HepG2 (cell line): Measurements from ENCODE around the gene MYO16. TPM values are rescaled to one million over a fixed set of nuclear protein-coding genes. Genes with fewer than 3 reads are reported as not detected.

Experiments used
- ATAC-seq: fragments of 200-7000 bp; cut with Tn5 transposase; 3 replicates; pipeline ENCODE4 v1.9.1; 2020; ENCODE audit warnings: mild to moderate bottlenecking, moderate library complexity
- BruUV-seq: library from RNA; stranded (reverse); fragments of 400-500 nt; replicated peaks from 2 replicates; lab custom pipeline; 2021; lab: Mats Ljungman, UMichigan
- CTCF ChIA-PET: fragments of 300-600 bp; formaldehyde crosslinking; extraction: SDS; loops from one replicate; lab custom pipeline; 2021; ENCODE audit warnings: low total read pairs, inconsistent platforms, low intra/inter-chr PET ratio; lab: Yijun Ruan, JAX
- POLR2A ChIA-PET: fragments of 350-600 bp; sonication (Branson Sonifier 250); formaldehyde crosslinking; loops from one replicate; lab custom pipeline; 2020; ENCODE audit warnings: antibody characterized with exemption, inconsistent platforms; lab: Yijun Ruan, JAX
- DNase-seq: peaks from one replicate; pipeline ENCODE4 v3.0.0-alpha.2; 2015; ENCODE audit warnings: low spot score
- FAIRE-seq: peaks from 3 replicates; lab custom pipeline; 2011; peaks lifted over from hg19 to GRCh38; lab: Jason Lieb, UNC
- H2AFZ ChIP-seq: one replicate; pipeline ENCODE4 v1.6.1; 2011; ENCODE audit warnings: low read length, inconsistent platforms
- H3K27ac ChIP-seq: fragments of 300-600 bp; 3 replicates; pipeline ENCODE4 v1.8.0; 2011; ENCODE audit warnings: mixed run types, mild to moderate bottlenecking, mixed read lengths, low read length, inconsistent platforms; ENCODE audit not compliant: insufficient read depth; ENCODE audit errors: extremely low read length
- H3K27me3 ChIP-seq, 2 experiments: fragments of 200-600 bp in 1 of 2; 2 replicates in 1 of 2; 3 replicates in 1 of 2; pipeline versions ENCODE4 v1.6.0 to v1.8.0; 2011; ENCODE audit warnings: low read length in 2 of 2, mild to moderate bottlenecking in 2 of 2, moderate library complexity in 2 of 2, inconsistent platforms in 1 of 2; ENCODE audit not compliant: insufficient read depth in 2 of 2, control insufficient read depth in 1 of 2
- H3K36me3 ChIP-seq, 2 experiments: fragments of 200-600 bp in 1 of 2; replicated peaks in 1 of 2; 2 replicates in 1 of 2; 3 replicates in 1 of 2; pipeline versions ENCODE4 v1.5.1 to v1.8.0; 2011; ENCODE audit warnings: low read length in 2 of 2, inconsistent platforms in 1 of 2; ENCODE audit not compliant: insufficient read depth in 2 of 2, control insufficient read depth in 1 of 2
- H3K4me1 ChIP-seq: 2 replicates; pipeline ENCODE4 v1.5.1; 2012; ENCODE audit warnings: low read length, inconsistent platforms; ENCODE audit not compliant: insufficient read depth
- H3K4me2 ChIP-seq: 2 replicates; pipeline ENCODE4 v1.6.0; 2011; ENCODE audit warnings: low read depth, low read length, inconsistent platforms
- H3K4me3 ChIP-seq, 3 experiments: fragments of 200-600 bp in 1 of 3; sonication (generic), shearing (Covaris generic) in 1 of 3; replicated peaks in 1 of 3; 2 replicates each; pipeline ENCODE4 v1.5.1; 2011 to 2016; ENCODE audit warnings: low read length in 3 of 3, inconsistent platforms in 2 of 3, low read depth in 2 of 3, mild to moderate bottlenecking in 2 of 3, control low read depth in 1 of 3, mixed read lengths in 1 of 3; ENCODE audit not compliant: insufficient read depth in 1 of 3
- H3K79me2 ChIP-seq: one replicate; pipeline ENCODE4 v1.6.1; 2011; ENCODE audit warnings: low read length, inconsistent platforms; ENCODE audit not compliant: insufficient read depth
- H3K9ac ChIP-seq: 2 replicates; pipeline ENCODE4 v1.6.0; 2011; ENCODE audit warnings: mild to moderate bottlenecking, low read depth, low read length, inconsistent platforms; ENCODE audit not compliant: insufficient read depth
- H3K9me3 ChIP-seq: 2 replicates; pipeline ENCODE4 v1.5.1; 2012; ENCODE audit warnings: mild to moderate bottlenecking, low read length
- H4K20me1 ChIP-seq: 2 replicates; pipeline ENCODE4 v1.6.0; 2011; ENCODE audit warnings: inconsistent platforms, mild to moderate bottlenecking, low read length, moderate library complexity; ENCODE audit not compliant: insufficient read depth
- PHF5A ChIP-seq: IDR thresholded peaks from one replicate; pipeline ENCODE4 v1.6.1; 2018; ENCODE audit warnings: low read depth, missing genetic modification reagents; ENCODE audit not compliant: unreplicated experiment
- TCF7 ChIP-seq: sonication (generic); IDR thresholded peaks from 2 replicates; pipeline ENCODE4 v1.6.1; 2016; ENCODE audit warnings: antibody characterized with exemption, low read depth
- THYN1 ChIP-seq: sonication (generic); formaldehyde crosslinking; IDR thresholded peaks from 2 replicates; pipeline ENCODE4 v1.8.1; 2023; ENCODE audit warnings: low read depth, mild to moderate bottlenecking, moderate library complexity, missing genetic modification reagents, borderline replicate concordance
- ZNF264 ChIP-seq: sonication (generic); formaldehyde crosslinking; IDR thresholded peaks from 2 replicates; pipeline ENCODE4 v1.4.0; 2020; ENCODE audit warnings: missing genetic modification reagents
- ZNF451 ChIP-seq: sonication (generic); formaldehyde crosslinking; IDR thresholded peaks from 2 replicates; pipeline ENCODE4 v1.5.0; 2020; ENCODE audit warnings: mild to moderate bottlenecking, missing genetic modification reagents
- ZNF75D ChIP-seq: sonication (generic); formaldehyde crosslinking; IDR thresholded peaks from 2 replicates; pipeline ENCODE4 v1.8.1; 2023; ENCODE audit warnings: missing genetic modification reagents, mild to moderate bottlenecking, borderline replicate concordance
- ZNF841 ChIP-seq: sonication (generic); formaldehyde crosslinking; IDR thresholded peaks from 2 replicates; pipeline ENCODE4 v1.8.1; 2023; ENCODE audit warnings: missing genetic modification reagents, borderline replicate concordance
- WGBS: methylation state at CpG from one replicate; pipeline ENCODE4 v1.1.6; 2017; ENCODE audit warnings: low lambda C conversion rate; 5-methylcytosine and 5-hydroxymethylcytosine counted together
- in situ Hi-C: cut with HindIII; loops from 2 replicates; pipeline ENCODE4 v1.10.0; 2017; ENCODE audit warnings: low pct_unique_long_range_greater_than_20kb; ENCODE audit not compliant: extremely low pct_ligation_motif_present
- intact Hi-C: fragments of 100-400 bp; cut with micrococcal nuclease; formaldehyde crosslinking; loops from one replicate; pipeline ENCODE4 v1.10.0; 2022; ENCODE audit not compliant: unreplicated experiment
- polyA plus RNA-seq, 8 experiments: library from polyadenylated mRNA; depleted of rRNA in 3 of 8; stranded (reverse) in 7 of 8; unstranded in 1 of 8; fragments of >200 nt; fragmentation: Illumina TruSeq in 4 of 8; extraction: Trizol in 4 of 8; gene quantifications; 2 replicates each; pipeline versions ENCODE4 v1.2.1 to v1.2.3, GENCODE V29; 2011 to 2016; ENCODE audit warnings: low read depth in 4 of 8, missing spikeins in 1 of 8, mixed read lengths in 1 of 8; ENCODE audit not compliant: insufficient read depth in 1 of 8
- total RNA-seq, 5 experiments: library from RNA; depleted of rRNA; stranded (reverse); fragments of >200 nt; fragmentation: Illumina TruSeq; extraction: Trizol; gene quantifications; 2 replicates each; pipeline ENCODE4 v1.2.3, GENCODE V29; 2016; ENCODE audit warnings: low read depth in 1 of 5
- TF ChIP-seq, protein P1 (sequence below): sonication (generic); formaldehyde crosslinking; IDR thresholded peaks from 2 replicates; pipeline ENCODE4 v1.4.0; 2020; ENCODE audit warnings: missing genetic modification reagents
- TF ChIP-seq, protein P2 (sequence below): sonication (generic); formaldehyde crosslinking; IDR thresholded peaks from 2 replicates; pipeline ENCODE4 v1.9.0; 2021; ENCODE audit warnings: missing genetic modification reagents, borderline replicate concordance
- TF ChIP-seq, protein P3 (sequence below): sonication (generic); formaldehyde crosslinking; conservative IDR thresholded peaks from 2 replicates; pipeline ENCODE4 v1.8.0; 2022; ENCODE audit warnings: low read depth, missing genetic modification reagents

Gene MYO16
- total and polyA plus RNA-seq, 2 of the 13 experiments (the other 11 are each of a cell fraction or from before 2014, with no cell fraction given): not detected

DNA sequence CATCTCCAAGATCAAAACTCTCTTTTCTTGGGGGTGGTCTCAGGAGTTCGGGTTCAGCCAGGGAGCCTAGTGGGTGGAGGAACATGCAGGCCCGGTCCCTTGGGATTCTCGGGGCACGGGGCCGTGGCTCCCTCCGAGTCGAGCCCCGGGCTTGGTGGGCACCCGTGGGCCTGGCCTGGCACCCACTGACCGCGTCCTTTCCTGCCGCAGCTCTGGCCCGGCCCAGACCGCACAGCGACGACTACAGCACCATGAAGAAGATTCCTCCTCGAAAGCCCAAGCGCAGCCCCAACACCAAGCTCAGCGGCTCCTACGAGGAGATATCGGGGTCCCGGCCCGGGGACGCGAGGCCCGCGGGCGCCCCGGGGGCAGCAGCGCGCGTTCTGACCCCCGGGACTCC lies 510.6 kb downstream of the MYO16 start:
- Histone ChIP-seq H2AFZ (no peak overlapping the region), H3K9me3 (peaks cover 20% of the 10 kb centered on the region), H4K20me1 (no peaks in the 10 kb centered on the region), H3K79me2 (no peaks in the 10 kb centered on the region), H3K9ac (no peak overlapping the region), H3K4me2 (no peak overlapping the region), H3K27me3 (no peaks in the 10 kb centered on the region), H3K27ac (no peak overlapping the region), H3K4me3 (no peak overlapping the region), H3K4me1 (no peaks in the 10 kb centered on the region), H3K36me3 (no peaks in the 10 kb centered on the region)
- in situ Hi-C loops (loop anchor here (10.0 kb wide), 1 partner anchor 965 kb away; no protein-coding TSS in a partner anchor), intact Hi-C loops (no loop called here)
- POLR2A ChIA-PET: no interaction called here
- CTCF ChIA-PET: no interaction called here
- 80% methylated on average over 2 of the region's 33 CpGs for WGBS
- BruUV-seq: no TSS peak
- FAIRE-seq (no peak), DNase-seq (no peak), ATAC-seq (no peak)
- TF ChIP-seq THYN1: no peak

DNA sequence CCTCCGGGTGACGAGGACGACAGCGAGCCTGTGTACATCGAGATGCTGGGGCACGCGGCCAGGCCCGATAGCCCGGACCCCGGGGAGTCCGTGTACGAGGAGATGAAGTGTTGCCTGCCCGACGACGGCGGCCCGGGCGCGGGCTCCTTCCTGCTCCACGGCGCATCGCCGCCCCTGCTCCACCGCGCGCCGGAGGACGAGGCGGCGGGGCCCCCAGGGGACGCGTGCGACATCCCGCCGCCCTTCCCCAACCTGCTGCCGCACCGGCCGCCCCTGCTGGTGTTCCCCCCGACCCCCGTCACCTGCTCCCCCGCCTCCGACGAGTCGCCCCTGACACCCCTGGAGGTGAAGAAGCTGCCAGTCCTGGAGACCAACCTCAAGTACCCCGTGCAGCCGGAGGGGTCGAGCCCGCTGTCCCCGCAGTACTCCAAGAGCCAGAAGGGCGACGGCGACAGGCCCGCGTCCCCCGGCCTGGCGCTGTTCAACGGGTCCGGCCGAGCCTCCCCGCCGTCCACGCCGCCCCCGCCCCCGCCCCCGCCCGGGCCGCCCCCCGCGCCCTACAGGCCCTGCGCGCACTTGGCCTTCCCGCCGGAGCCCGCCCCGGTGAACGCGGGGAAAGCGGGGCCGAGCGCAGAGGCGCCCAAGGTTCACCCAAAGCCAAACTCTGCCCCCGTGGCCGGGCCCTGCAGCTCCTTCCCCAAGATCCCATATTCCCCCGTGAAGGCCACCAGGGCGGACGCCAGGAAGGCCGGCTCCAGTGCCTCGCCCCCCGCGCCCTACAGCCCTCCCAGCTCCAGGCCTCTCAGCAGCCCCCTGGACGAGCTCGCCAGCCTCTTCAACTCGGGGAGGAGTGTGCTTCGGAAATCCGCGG lies 511.3 kb downstream of the MYO16 start:
- Histone ChIP-seq H3K4me3 (no peak overlapping the region), H3K79me2 (no peaks in the 10 kb centered on the region), H3K27me3 (no peaks in the 10 kb centered on the region), H3K27ac (no peak overlapping the region), H3K36me3 (no peaks in the 10 kb centered on the region), H3K9me3 (peaks cover 20% of the 10 kb centered on the region), H3K9ac (no peak overlapping the region), H4K20me1 (no peaks in the 10 kb centered on the region), H3K4me2 (no peak overlapping the region), H2AFZ (no peak overlapping the region), H3K4me1 (no peaks in the 10 kb centered on the region)
- intact Hi-C loops (no loop called here), in situ Hi-C loops (loop anchor here (10.0 kb wide), 1 partner anchor 964 kb away; no protein-coding TSS in a partner anchor)
- FAIRE-seq: no peak
- CTCF ChIA-PET: no interaction called here
- no peak for ATAC-seq
- POLR2A ChIA-PET: no interaction called here
- no TSS peak for BruUV-seq
- WGBS: 85% methylated on average over 41 of the region's 97 CpGs
- TF ChIP-seq ZNF451 (CRISPR knock-in tag): no peak
- TF ChIP-seq, protein P1, sequence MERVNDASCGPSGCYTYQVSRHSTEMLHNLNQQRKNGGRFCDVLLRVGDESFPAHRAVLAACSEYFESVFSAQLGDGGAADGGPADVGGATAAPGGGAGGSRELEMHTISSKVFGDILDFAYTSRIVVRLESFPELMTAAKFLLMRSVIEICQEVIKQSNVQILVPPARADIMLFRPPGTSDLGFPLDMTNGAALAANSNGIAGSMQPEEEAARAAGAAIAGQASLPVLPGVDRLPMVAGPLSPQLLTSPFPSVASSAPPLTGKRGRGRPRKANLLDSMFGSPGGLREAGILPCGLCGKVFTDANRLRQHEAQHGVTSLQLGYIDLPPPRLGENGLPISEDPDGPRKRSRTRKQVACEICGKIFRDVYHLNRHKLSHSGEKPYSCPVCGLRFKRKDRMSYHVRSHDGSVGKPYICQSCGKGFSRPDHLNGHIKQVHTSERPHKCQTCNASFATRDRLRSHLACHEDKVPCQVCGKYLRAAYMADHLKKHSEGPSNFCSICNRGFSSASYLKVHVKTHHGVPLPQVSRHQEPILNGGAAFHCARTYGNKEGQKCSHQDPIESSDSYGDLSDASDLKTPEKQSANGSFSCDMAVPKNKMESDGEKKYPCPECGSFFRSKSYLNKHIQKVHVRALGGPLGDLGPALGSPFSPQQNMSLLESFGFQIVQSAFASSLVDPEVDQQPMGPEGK (CRISPR knock-in tag): no peak
- TF ChIP-seq ZNF841 (CRISPR knock-in tag): no peak
- TF ChIP-seq, protein P2, sequence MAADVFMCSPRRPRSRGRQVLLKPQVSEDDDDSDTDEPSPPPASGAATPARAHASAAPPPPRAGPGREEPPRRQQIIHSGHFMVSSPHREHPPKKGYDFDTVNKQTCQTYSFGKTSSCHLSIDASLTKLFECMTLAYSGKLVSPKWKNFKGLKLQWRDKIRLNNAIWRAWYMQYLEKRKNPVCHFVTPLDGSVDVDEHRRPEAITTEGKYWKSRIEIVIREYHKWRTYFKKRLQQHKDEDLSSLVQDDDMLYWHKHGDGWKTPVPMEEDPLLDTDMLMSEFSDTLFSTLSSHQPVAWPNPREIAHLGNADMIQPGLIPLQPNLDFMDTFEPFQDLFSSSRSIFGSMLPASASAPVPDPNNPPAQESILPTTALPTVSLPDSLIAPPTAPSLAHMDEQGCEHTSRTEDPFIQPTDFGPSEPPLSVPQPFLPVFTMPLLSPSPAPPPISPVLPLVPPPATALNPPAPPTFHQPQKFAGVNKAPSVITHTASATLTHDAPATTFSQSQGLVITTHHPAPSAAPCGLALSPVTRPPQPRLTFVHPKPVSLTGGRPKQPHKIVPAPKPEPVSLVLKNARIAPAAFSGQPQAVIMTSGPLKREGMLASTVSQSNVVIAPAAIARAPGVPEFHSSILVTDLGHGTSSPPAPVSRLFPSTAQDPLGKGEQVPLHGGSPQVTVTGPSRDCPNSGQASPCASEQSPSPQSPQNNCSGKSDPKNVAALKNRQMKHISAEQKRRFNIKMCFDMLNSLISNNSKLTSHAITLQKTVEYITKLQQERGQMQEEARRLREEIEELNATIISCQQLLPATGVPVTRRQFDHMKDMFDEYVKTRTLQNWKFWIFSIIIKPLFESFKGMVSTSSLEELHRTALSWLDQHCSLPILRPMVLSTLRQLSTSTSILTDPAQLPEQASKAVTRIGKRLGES: no peak
- TF ChIP-seq TCF7: no peak
- TF ChIP-seq PHF5A: no peak
- TF ChIP-seq ZNF75D: no peak
- TF ChIP-seq, protein P3, sequence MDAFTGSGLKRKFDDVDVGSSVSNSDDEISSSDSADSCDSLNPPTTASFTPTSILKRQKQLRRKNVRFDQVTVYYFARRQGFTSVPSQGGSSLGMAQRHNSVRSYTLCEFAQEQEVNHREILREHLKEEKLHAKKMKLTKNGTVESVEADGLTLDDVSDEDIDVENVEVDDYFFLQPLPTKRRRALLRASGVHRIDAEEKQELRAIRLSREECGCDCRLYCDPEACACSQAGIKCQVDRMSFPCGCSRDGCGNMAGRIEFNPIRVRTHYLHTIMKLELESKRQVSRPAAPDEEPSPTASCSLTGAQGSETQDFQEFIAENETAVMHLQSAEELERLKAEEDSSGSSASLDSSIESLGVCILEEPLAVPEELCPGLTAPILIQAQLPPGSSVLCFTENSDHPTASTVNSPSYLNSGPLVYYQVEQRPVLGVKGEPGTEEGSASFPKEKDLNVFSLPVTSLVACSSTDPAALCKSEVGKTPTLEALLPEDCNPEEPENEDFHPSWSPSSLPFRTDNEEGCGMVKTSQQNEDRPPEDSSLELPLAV (CRISPR knock-in tag): no peak
- no peak for TF ChIP-seq ZNF264 (CRISPR knock-in tag)
- no peak for DNase-seq
